HEK293 (cell line): ENCODE measurements around the gene RPS6KA4.
"Not testable (repeated sequence)": the region's sequence is repeated elsewhere in the genome, so short reads cannot be mapped to it uniquely, and the experiment has no call there.

Experiments
- CTCF ChIA-PET: fragments of 350-600 bp; formaldehyde crosslinking; extraction: SDS; loops from one replicate; lab custom pipeline; 2021; ENCODE audit warnings: antibody characterized with exemption; lab: Yijun Ruan, JAX
- POLR2A ChIA-PET: fragments of 300-600 bp; formaldehyde crosslinking; extraction: SDS; loops from one replicate; lab custom pipeline; 2020; ENCODE audit warnings: antibody characterized with exemption, inconsistent platforms; lab: Yijun Ruan, JAX
- H3K27ac ChIP-seq: fragments of 200-500 bp; sonication (Bioruptor generic); 2 replicates; pipeline ENCODE4 v1.5.1; 2014; ENCODE audit warnings: low read depth, low read length, control low read depth, inconsistent platforms; ENCODE audit errors: extremely low read depth
- H3K36me3 ChIP-seq, 2 experiments: fragments of 200-500 bp in 1 of 2; sonication (Bioruptor generic) in 1 of 2; 1 replicate in 1 of 2; 2 replicates in 1 of 2; pipeline ENCODE4 v1.5.1; 2014 to 2017; ENCODE audit warnings: inconsistent platforms in 2 of 2, low read length in 2 of 2; ENCODE audit not compliant: control insufficient read depth in 2 of 2, insufficient read depth in 1 of 2
- H3K4me1 ChIP-seq: fragments of 200-500 bp; sonication (Bioruptor generic); 2 replicates; pipeline ENCODE4 v1.5.1; 2014; ENCODE audit warnings: mild to moderate bottlenecking, low read length, inconsistent platforms; ENCODE audit not compliant: control insufficient read depth, insufficient read depth
- H3K4me3 ChIP-seq: 2 replicates; pipeline ENCODE4 v1.5.1; 2011; ENCODE audit warnings: low read depth, mild to moderate bottlenecking, control low read depth, low read length, moderate library complexity
- H3K9me3 ChIP-seq: fragments of 200-500 bp; sonication (Bioruptor generic); 2 replicates; pipeline ENCODE4 v1.5.1; 2014; ENCODE audit warnings: low read depth, low read length, inconsistent platforms; ENCODE audit not compliant: control insufficient read depth, insufficient read depth
- FEZF1 ChIP-seq: fragments of 450-650 bp; formaldehyde crosslinking; IDR thresholded peaks from 2 replicates; pipeline ENCODE4 v1.5.1; 2016; ENCODE audit warnings: missing biosample characterization, missing genetic modification characterization
- KLF1 ChIP-seq: fragments of 450-650 bp; formaldehyde crosslinking; IDR thresholded peaks from 2 replicates; pipeline ENCODE4 v1.5.1; 2016; ENCODE audit warnings: missing biosample characterization, missing genetic modification characterization
- SALL2 ChIP-seq: fragments of 450-650 bp; formaldehyde crosslinking; IDR thresholded peaks from 2 replicates; pipeline ENCODE4 v1.5.0; 2017; ENCODE audit warnings: missing biosample characterization, mild to moderate bottlenecking, missing genetic modification characterization, borderline replicate concordance
- SCRT1 ChIP-seq: fragments of 450-650 bp; formaldehyde crosslinking; IDR thresholded peaks from 2 replicates; pipeline ENCODE4 v1.5.1; 2016; ENCODE audit warnings: missing biosample characterization, missing genetic modification characterization, borderline replicate concordance
- ZNF18 ChIP-seq: fragments of 450-650 bp; formaldehyde crosslinking; IDR thresholded peaks from 2 replicates; pipeline ENCODE4 v1.5.1; 2016; ENCODE audit warnings: missing biosample characterization, missing genetic modification characterization
- ZNF366 ChIP-seq: fragments of 450-650 bp; formaldehyde crosslinking; conservative IDR thresholded peaks from 2 replicates; pipeline ENCODE4 v1.5.1; 2016; ENCODE audit warnings: missing biosample characterization, missing genetic modification characterization
- ZNF404 ChIP-seq: fragments of 450-650 bp; formaldehyde crosslinking; IDR thresholded peaks from 2 replicates; pipeline ENCODE4 v1.5.1; 2017; ENCODE audit warnings: missing biosample characterization, missing genetic modification characterization
- ZNF558 ChIP-seq: fragments of 450-650 bp; formaldehyde crosslinking; IDR thresholded peaks from 2 replicates; pipeline ENCODE4 v1.5.1; 2016; ENCODE audit warnings: missing biosample characterization, missing genetic modification characterization
- ZNF654 ChIP-seq: fragments of 450-650 bp; formaldehyde crosslinking; IDR thresholded peaks from 2 replicates; pipeline ENCODE4 v1.5.1; 2016; ENCODE audit warnings: low read depth, missing biosample characterization, missing genetic modification characterization
- ZNF785 ChIP-seq: fragments of 450-650 bp; formaldehyde crosslinking; IDR thresholded peaks from 2 replicates; pipeline ENCODE4 v1.5.1; 2016; ENCODE audit warnings: missing biosample characterization, missing genetic modification characterization
- TF ChIP-seq, protein P1 (sequence below): fragments of 450-650 bp; formaldehyde crosslinking; IDR thresholded peaks from 2 replicates; pipeline ENCODE4 v1.5.1; 2016; ENCODE audit warnings: missing biosample characterization, missing genetic modification characterization, low read depth
- TF ChIP-seq, protein P2 (sequence below): fragments of 450-650 bp; formaldehyde crosslinking; IDR thresholded peaks from 2 replicates; pipeline ENCODE4 v1.5.1; 2017; ENCODE audit warnings: missing biosample characterization, mild to moderate bottlenecking, missing genetic modification characterization, moderate library complexity
- TF ChIP-seq, protein P3 (sequence below): fragments of 450-650 bp; formaldehyde crosslinking; IDR thresholded peaks from 2 replicates; pipeline ENCODE4 v1.5.1; 2017; ENCODE audit warnings: missing biosample characterization, missing genetic modification characterization

Gene RPS6KA4

DNA sequence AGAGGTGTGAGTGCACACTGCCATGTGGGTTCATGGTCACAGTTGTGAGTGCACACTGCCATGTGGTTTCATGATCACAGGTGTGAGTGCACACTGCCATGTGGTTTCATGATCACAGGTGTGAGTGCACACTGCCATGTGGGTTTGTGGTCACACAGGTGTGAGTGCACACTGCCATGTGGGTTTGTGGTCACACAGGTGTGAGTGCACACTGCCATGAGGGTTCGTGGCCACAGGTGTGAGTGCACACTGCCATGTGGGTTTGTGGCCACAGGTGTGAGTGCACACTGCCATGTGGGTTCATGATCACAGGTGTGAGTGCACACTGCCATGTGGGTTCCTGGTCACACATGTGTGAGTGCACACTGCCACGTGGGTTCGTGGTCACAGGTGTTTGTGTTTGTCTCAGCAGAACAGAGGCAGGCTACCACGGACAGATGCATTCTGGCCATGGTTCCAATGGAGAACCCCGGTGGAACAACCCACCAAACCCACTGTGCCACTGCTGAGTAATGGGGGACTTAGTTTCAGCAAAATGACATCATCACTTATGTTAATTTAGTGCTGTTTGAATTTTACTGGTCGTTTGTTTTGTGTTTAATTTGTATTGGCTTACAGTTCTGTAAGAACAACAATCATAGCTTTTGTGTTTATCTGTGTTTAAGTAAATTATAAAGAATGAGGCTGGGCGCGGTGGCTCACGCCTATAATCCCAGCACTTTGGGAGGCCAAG, 57.2 kb downstream of the RPS6KA4 start:
- Histone ChIP-seq H3K27ac (no peak overlapping the region), H3K4me1 (no peaks in the 10 kb centered on the region), H3K9me3 (no peaks in the 10 kb centered on the region), H3K36me3 (no peaks in the 10 kb centered on the region), H3K4me3 (no peak overlapping the region)
- 0 out of 2 replicates have a peak, but pooled peaks have one; percentile 33 for TF ChIP-seq SCRT1 (tag by site-specific recombination)
- peak; percentile 88 for TF ChIP-seq ZNF18 (tag by site-specific recombination)
- TF ChIP-seq, protein P1, sequence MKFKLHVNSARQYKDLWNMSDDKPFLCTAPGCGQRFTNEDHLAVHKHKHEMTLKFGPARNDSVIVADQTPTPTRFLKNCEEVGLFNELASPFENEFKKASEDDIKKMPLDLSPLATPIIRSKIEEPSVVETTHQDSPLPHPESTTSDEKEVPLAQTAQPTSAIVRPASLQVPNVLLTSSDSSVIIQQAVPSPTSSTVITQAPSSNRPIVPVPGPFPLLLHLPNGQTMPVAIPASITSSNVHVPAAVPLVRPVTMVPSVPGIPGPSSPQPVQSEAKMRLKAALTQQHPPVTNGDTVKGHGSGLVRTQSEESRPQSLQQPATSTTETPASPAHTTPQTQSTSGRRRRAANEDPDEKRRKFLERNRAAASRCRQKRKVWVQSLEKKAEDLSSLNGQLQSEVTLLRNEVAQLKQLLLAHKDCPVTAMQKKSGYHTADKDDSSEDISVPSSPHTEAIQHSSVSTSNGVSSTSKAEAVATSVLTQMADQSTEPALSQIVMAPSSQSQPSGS (tag by site-specific recombination) = peak; percentile 77
- TF ChIP-seq, protein P2, sequence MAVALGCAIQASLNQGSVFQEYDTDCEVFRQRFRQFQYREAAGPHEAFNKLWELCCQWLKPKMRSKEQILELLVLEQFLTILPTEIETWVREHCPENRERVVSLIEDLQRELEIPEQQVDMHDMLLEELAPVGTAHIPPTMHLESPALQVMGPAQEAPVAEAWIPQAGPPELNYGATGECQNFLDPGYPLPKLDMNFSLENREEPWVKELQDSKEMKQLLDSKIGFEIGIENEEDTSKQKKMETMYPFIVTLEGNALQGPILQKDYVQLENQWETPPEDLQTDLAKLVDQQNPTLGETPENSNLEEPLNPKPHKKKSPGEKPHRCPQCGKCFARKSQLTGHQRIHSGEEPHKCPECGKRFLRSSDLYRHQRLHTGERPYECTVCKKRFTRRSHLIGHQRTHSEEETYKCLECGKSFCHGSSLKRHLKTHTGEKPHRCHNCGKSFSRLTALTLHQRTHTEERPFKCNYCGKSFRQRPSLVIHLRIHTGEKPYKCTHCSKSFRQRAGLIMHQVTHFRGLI = no peak
- TF ChIP-seq, protein P3, sequence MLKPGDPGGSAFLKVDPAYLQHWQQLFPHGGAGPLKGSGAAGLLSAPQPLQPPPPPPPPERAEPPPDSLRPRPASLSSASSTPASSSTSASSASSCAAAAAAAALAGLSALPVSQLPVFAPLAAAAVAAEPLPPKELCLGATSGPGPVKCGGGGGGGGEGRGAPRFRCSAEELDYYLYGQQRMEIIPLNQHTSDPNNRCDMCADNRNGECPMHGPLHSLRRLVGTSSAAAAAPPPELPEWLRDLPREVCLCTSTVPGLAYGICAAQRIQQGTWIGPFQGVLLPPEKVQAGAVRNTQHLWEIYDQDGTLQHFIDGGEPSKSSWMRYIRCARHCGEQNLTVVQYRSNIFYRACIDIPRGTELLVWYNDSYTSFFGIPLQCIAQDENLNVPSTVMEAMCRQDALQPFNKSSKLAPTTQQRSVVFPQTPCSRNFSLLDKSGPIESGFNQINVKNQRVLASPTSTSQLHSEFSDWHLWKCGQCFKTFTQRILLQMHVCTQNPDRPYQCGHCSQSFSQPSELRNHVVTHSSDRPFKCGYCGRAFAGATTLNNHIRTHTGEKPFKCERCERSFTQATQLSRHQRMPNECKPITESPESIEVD (tag by site-specific recombination) = 0 out of 2 replicates have a peak, but pooled peaks have one; percentile 7
- ChIA-PET POLR2A (no interaction called here), CTCF (interaction anchor here (0.7 to 1.1 kb wide), 2 partner anchors 33 to 59 kb away, joined by 3 to 4 read pairs; no protein-coding TSS in a partner anchor)

- not testable (repeated sequence) for H3K4me3 ChIP-seq, H3K36me3 ChIP-seq, H3K4me1 ChIP-seq, H3K27ac ChIP-seq, H3K9me3 ChIP-seq
- ChIA-PET POLR2A (interaction anchor here (1.4 kb wide), 1 partner anchor 233 kb away, joined by 3 read pairs; the partner anchor contains the start of gene STIP1), CTCF (interaction anchor here (0.6 to 2.1 kb wide), 2 partner anchors 31 to 659 kb away, joined by 3 to 13 read pairs; no protein-coding TSS in a partner anchor)
Measured at GRCh38 chr11:64418233-64418632, 59.3 kb downstream of the RPS6KA4 start.

DNA sequence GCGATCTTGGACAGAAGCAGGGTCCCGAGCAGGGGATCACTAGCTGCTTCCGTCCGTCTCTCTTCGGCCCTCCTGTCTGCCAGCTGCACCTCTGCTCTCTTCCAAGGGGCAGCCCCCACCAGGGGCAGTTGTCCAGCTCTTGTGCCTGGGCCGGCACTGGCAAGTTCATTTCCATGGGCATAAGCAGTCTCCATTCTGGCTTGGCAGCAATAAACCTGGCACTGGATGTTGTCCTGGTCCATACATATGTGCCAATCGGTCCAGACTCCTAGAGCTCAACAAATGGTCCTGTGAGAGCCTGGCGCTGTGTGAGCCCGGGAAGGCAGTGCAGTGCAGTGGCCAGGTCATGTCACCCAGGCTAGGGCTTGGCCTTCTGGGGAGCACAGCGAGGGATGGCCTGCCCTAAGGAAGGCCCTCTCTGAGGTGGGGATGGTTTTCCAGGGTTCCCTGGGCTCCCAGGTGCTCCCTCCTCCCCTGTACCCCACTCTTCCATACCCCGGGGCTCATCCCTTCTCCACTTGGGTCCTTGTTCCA, 60.4 kb downstream of the RPS6KA4 start:
- Histone ChIP-seq H3K9me3 (no peaks in the 10 kb centered on the region), H3K4me1 (no peaks in the 10 kb centered on the region), H3K36me3 (no peaks in the 10 kb centered on the region), H3K4me3 (no peak overlapping the region), H3K27ac (no peak overlapping the region)
- TF ChIP-seq ZNF366 (tag by site-specific recombination) (no peak), KLF1 (tag by site-specific recombination) (no peak), ZNF785 (tag by site-specific recombination) (no peak), FEZF1 (no peak), ZNF404 (tag by site-specific recombination) (no peak), SALL2 (no peak), ZNF558 (tag by site-specific recombination) (no peak), ZNF654 (tag by site-specific recombination) (no peak)
- POLR2A ChIA-PET = interaction anchor here (1.4 kb wide), 1 partner anchor 234 kb away, joined by 3 read pairs; the partner anchor contains the start of gene STIP1
- CTCF ChIA-PET = interaction anchor here (0.6 to 2.9 kb wide), 5 partner anchors 30 to 98 kb away, joined by 3 to 13 read pairs (median 7); no protein-coding TSS in a partner anchor
